GM23338 (cell line): ENCODE results near the gene INPP5A. TPM values are rescaled to one million over a fixed set of nuclear protein-coding genes. Genes with fewer than 3 reads are reported as not detected.

ENCODE experiments used
- ATAC-seq: fragments of 200-7000 bp; cut with Tn5 transposase; 3 replicates; pipeline ENCODE4 v1.9.1; 2020
- DNase-seq: peaks from one replicate; pipeline ENCODE4 v3.0.0-alpha.2; 2015; ENCODE audit warnings: low spot score
- H2AFZ ChIP-seq: fragments of 200-600 bp; sonication (generic); 2 replicates; pipeline ENCODE4 v1.8.0; 2016; ENCODE audit warnings: antibody characterized with exemption, mild to moderate bottlenecking, moderate library complexity
- H3F3A ChIP-seq: fragments of 200-600 bp; sonication (generic); replicated peaks from 2 replicates; pipeline ENCODE4 v1.8.0; 2017; ENCODE audit warnings: antibody characterized with exemption, mixed run types, low read depth
- H3K27ac ChIP-seq: fragments of 200-600 bp; sonication (generic); 2 replicates; pipeline ENCODE4 v1.6.1; 2016; ENCODE audit warnings: low read depth
- H3K27me3 ChIP-seq: fragments of 200-600 bp; sonication (generic); 2 replicates; pipeline ENCODE4 v1.8.0; 2016; ENCODE audit warnings: mild to moderate bottlenecking, mixed run types, moderate library complexity; ENCODE audit not compliant: insufficient read depth
- H3K36me3 ChIP-seq: fragments of 200-600 bp; sonication (generic); 2 replicates; pipeline ENCODE4 v1.8.0; 2016; ENCODE audit warnings: mild to moderate bottlenecking; ENCODE audit not compliant: insufficient read depth
- H3K4me1 ChIP-seq: fragments of 200-600 bp; sonication (generic); 2 replicates; pipeline ENCODE4 v1.8.0; 2016; ENCODE audit warnings: mild to moderate bottlenecking, moderate library complexity; ENCODE audit not compliant: insufficient read depth
- H3K4me2 ChIP-seq: fragments of 200-600 bp; sonication (generic); 2 replicates; pipeline ENCODE4 v1.7.1; 2017; ENCODE audit warnings: mixed run types
- H3K4me3 ChIP-seq: fragments of 200-600 bp; sonication (generic); 2 replicates; pipeline ENCODE4 v1.6.1; 2016; ENCODE audit warnings: mixed run types
- H3K79me2 ChIP-seq: fragments of 200-600 bp; sonication (generic); replicated peaks from 2 replicates; pipeline ENCODE4 v1.8.0; 2017; ENCODE audit warnings: mild to moderate bottlenecking; ENCODE audit not compliant: insufficient read depth
- H3K9me2 ChIP-seq: fragments of 200-600 bp; sonication (generic); 2 replicates; pipeline ENCODE4 v1.8.0; 2017; ENCODE audit not compliant: insufficient read depth
- H4K20me1 ChIP-seq: fragments of 200-600 bp; sonication (generic); replicated peaks from 2 replicates; pipeline ENCODE4 v1.8.0; 2017; ENCODE audit warnings: mild to moderate bottlenecking; ENCODE audit not compliant: insufficient read depth
- H3K27ac Mint-ChIP-seq: 2 replicates; pipeline ENCODE4 v1.8.0; 2020; ENCODE audit warnings: inconsistent platforms, mild to moderate bottlenecking, moderate library complexity, mixed read lengths
- H3K27me3 Mint-ChIP-seq: 3 replicates; pipeline ENCODE4 v1.8.0; 2022; ENCODE audit warnings: low read depth, mild to moderate bottlenecking, moderate library complexity, mixed read lengths, inconsistent platforms; ENCODE audit not compliant: insufficient read depth, poor library complexity
- H3K36me3 Mint-ChIP-seq: 3 replicates; pipeline ENCODE4 v1.8.0; 2021; ENCODE audit warnings: low read depth, mild to moderate bottlenecking, inconsistent platforms, moderate library complexity, mixed read lengths
- H3K4me1 Mint-ChIP-seq: 3 replicates; pipeline ENCODE4 v1.8.0; 2020; ENCODE audit warnings: mild to moderate bottlenecking, inconsistent platforms, mixed read lengths
- H3K4me3 Mint-ChIP-seq: 3 replicates; pipeline ENCODE4 v1.8.0; 2021; ENCODE audit warnings: moderate library complexity, mild to moderate bottlenecking, inconsistent platforms, mixed read lengths
- H3K9me3 Mint-ChIP-seq: 3 replicates; pipeline ENCODE4 v1.8.0; 2020; ENCODE audit warnings: moderate library complexity, mild to moderate bottlenecking, inconsistent platforms, mixed read lengths
- CREB1 ChIP-seq: fragments of 250-450 bp; sonication (Bioruptor Pico); IDR thresholded peaks from 2 replicates; pipeline ENCODE4 v1.5.0; 2020; ENCODE audit warnings: low read depth, mild to moderate bottlenecking, moderate library complexity
- EZH2 ChIP-seq: fragments of 200-600 bp; sonication (generic); IDR thresholded peaks from one replicate; pipeline ENCODE4 v1.8.0; 2017; ENCODE audit warnings: antibody characterized with exemption, mild to moderate bottlenecking, low read depth; ENCODE audit not compliant: unreplicated experiment
- EZH2phosphoT487 ChIP-seq: fragments of 200-600 bp; sonication (generic); IDR thresholded peaks from one replicate; pipeline ENCODE4 v1.8.1; 2018; ENCODE audit warnings: antibody characterized with exemption; ENCODE audit not compliant: unreplicated experiment
- JUNB ChIP-seq: IDR thresholded peaks from one replicate; pipeline ENCODE4 v1.6.1; 2016; ENCODE audit warnings: antibody characterized with exemption; ENCODE audit not compliant: unreplicated experiment
- NANOG ChIP-seq: IDR thresholded peaks from 2 replicates; pipeline ENCODE4 v1.6.1; 2016; ENCODE audit warnings: antibody characterized with exemption, borderline replicate concordance
- POLR2AphosphoS5 ChIP-seq: IDR thresholded peaks from 2 replicates; pipeline ENCODE4 v1.6.1; 2016; ENCODE audit warnings: antibody characterized with exemption, low read depth
- STAT1 ChIP-seq: IDR thresholded peaks from one replicate; pipeline ENCODE4 v1.6.1; 2016; ENCODE audit warnings: antibody characterized with exemption; ENCODE audit not compliant: unreplicated experiment
- ZNF114 ChIP-seq: fragments of 250-450 bp; sonication (Bioruptor Pico); IDR thresholded peaks from 2 replicates; pipeline ENCODE4 v1.5.0; 2020; ENCODE audit warnings: mild to moderate bottlenecking, moderate library complexity
- ZNF331 ChIP-seq: fragments of 250-450 bp; sonication (Bioruptor Pico); IDR thresholded peaks from 2 replicates; pipeline ENCODE4 v1.5.0; 2020; ENCODE audit warnings: low read depth, mild to moderate bottlenecking, moderate library complexity
- polyA plus RNA-seq: library from polyadenylated mRNA; unstranded; fragments of >200 nt; fragmentation: Nextera tagmentation; extraction: Ambion mirVana; gene quantifications from 2 replicates; pipeline ENCODE4 v1.2.1, GENCODE V29; 2016
- total RNA-seq: library from RNA; depleted of rRNA; stranded (reverse); fragments of >200 nt; shearing (Covaris generic); gene quantifications from 2 replicates; pipeline ENCODE4 v1.2.3, GENCODE V29; 2014
- TF ChIP-seq, protein P1 (sequence below): fragments of 250-450 bp; sonication (Bioruptor Pico); IDR thresholded peaks from 2 replicates; pipeline ENCODE4 v1.5.0; 2020; ENCODE audit warnings: mild to moderate bottlenecking, moderate library complexity
- TF ChIP-seq, protein P2 (sequence below): IDR thresholded peaks from 2 replicates; pipeline ENCODE4 v1.6.1; 2016; ENCODE audit warnings: antibody characterized with exemption
- TF ChIP-seq, protein P3 (sequence below), 2 experiments: fragments of 200-600 bp in 1 of 2; sonication (generic) in 1 of 2; conservative IDR thresholded peaks; 2 replicates each; pipeline versions ENCODE4 v1.5.1 to v1.6.1; 2016 to 2017; ENCODE audit warnings: antibody characterized with exemption in 2 of 2, low read depth in 2 of 2, mild to moderate bottlenecking in 2 of 2, moderate library complexity in 1 of 2
- TF ChIP-seq, protein P4 (sequence below): IDR thresholded peaks from one replicate; pipeline ENCODE4 v1.6.1; 2018; ENCODE audit warnings: antibody characterized with exemption; ENCODE audit not compliant: unreplicated experiment

Gene INPP5A
- total and polyA plus RNA-seq, 2 experiments from 2014 or later = 5.9 to 40.6 TPM

DNA sequence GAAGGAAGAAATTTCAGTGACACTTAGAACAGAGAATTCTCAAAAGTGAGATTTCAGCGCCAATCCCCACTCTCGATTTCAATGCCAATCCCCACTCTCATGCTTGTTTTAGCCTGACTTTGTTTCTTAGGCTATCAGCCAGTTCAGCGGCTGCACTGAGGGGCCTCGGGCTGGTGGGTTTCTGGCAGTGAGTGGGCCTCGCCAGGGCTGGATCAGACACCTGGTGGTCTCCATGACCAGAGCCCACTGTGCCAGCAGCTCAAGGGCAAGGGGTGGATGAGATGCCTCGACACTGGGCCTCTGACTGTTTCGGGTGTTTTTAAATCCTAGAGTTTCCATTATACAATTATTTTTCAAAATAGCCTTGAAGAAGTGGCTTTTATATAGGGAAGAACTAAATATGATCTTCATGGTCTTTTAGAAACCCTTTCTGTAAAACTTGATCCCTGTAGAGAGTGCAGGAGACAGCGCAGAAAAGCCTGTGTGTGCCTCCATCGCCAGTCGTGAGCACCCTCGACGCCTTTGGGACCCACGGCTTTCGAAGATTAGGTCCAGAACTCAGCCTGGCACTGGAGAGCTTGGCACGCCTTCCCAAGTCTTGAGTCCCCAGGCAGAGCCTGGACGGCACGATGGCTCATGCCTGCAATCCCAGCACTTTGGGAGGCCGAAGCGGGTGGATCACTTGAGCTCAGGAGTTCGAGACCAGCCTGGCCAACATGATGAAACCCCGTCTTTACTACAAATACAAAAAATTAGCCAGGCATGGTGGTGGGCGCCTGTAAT lies 76.2 kb downstream of the INPP5A start:
- Histone ChIP-seq H2AFZ (no peak overlapping the region), H3K27ac (no peak overlapping the region), H3K4me1 (no peaks in the 10 kb centered on the region), H4K20me1 (no peaks in the 10 kb centered on the region), H3K4me3 (no peak overlapping the region), H3K9me2 (peaks cover 3% of the 10 kb centered on the region; the same call in 1 of the 2 replicates), H3F3A (no peaks in the 10 kb centered on the region), H3K4me2 (no peak overlapping the region), H3K79me2 (no peaks in the 10 kb centered on the region), H3K27me3 (no peaks in the 10 kb centered on the region), H3K36me3 (no peaks in the 10 kb centered on the region)
- Mint-ChIP-seq H3K9me3 (peaks cover 17% of the 10 kb centered on the region), H3K4me3 (no peak overlapping the region), H3K4me1 (peaks cover 6% of the 10 kb centered on the region; the same call in 2 of the 3 replicates), H3K27ac (no peak overlapping the region), H3K36me3 (peaks cover 8% of the 10 kb centered on the region), H3K27me3 (peaks cover 24% of the 10 kb centered on the region)
- no peak for DNase-seq
- TF ChIP-seq ZNF114 (CRISPR knock-in tag) = no peak
- TF ChIP-seq, protein P1, sequence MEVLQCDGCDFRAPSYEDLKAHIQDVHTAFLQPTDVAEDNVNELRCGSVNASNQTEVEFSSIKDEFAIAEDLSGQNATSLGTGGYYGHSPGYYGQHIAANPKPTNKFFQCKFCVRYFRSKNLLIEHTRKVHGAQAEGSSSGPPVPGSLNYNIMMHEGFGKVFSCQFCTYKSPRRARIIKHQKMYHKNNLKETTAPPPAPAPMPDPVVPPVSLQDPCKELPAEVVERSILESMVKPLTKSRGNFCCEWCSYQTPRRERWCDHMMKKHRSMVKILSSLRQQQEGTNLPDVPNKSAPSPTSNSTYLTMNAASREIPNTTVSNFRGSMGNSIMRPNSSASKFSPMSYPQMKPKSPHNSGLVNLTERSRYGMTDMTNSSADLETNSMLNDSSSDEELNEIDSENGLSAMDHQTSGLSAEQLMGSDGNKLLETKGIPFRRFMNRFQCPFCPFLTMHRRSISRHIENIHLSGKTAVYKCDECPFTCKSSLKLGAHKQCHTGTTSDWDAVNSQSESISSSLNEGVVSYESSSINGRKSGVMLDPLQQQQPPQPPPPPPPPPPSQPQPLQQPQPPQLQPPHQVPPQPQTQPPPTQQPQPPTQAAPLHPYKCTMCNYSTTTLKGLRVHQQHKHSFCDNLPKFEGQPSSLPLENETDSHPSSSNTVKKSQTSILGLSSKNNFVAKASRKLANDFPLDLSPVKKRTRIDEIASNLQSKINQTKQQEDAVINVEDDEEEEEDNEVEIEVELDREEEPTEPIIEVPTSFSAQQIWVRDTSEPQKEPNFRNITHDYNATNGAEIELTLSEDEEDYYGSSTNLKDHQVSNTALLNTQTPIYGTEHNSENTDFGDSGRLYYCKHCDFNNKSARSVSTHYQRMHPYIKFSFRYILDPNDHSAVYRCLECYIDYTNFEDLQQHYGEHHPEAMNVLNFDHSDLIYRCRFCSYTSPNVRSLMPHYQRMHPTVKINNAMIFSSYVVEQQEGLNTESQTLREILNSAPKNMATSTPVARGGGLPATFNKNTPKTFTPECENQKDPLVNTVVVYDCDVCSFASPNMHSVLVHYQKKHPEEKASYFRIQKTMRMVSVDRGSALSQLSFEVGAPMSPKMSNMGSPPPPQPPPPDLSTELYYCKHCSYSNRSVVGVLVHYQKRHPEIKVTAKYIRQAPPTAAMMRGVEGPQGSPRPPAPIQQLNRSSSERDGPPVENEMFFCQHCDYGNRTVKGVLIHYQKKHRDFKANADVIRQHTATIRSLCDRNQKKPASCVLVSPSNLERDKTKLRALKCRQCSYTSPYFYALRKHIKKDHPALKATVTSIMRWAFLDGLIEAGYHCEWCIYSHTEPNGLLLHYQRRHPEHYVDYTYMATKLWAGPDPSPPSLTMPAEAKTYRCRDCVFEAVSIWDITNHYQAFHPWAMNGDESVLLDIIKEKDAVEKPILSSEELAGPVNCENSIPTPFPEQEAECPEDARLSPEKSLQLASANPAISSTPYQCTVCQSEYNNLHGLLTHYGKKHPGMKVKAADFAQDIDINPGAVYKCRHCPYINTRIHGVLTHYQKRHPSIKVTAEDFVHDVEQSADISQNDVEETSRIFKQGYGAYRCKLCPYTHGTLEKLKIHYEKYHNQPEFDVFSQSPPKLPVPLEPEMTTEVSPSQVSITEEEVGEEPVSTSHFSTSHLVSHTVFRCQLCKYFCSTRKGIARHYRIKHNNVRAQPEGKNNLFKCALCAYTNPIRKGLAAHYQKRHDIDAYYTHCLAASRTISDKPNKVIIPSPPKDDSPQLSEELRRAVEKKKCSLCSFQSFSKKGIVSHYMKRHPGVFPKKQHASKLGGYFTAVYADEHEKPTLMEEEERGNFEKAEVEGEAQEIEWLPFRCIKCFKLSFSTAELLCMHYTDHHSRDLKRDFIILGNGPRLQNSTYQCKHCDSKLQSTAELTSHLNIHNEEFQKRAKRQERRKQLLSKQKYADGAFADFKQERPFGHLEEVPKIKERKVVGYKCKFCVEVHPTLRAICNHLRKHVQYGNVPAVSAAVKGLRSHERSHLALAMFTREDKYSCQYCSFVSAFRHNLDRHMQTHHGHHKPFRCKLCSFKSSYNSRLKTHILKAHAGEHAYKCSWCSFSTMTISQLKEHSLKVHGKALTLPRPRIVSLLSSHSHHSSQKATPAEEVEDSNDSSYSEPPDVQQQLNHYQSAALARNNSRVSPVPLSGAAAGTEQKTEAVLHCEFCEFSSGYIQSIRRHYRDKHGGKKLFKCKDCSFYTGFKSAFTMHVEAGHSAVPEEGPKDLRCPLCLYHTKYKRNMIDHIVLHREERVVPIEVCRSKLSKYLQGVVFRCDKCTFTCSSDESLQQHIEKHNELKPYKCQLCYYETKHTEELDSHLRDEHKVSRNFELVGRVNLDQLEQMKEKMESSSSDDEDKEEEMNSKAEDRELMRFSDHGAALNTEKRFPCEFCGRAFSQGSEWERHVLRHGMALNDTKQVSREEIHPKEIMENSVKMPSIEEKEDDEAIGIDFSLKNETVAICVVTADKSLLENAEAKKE (CRISPR knock-in tag) = no peak
- no peak for TF ChIP-seq POLR2AphosphoS5
- no peak for TF ChIP-seq NANOG
- no peak for TF ChIP-seq EZH2phosphoT487
- TF ChIP-seq JUNB = no peak
- TF ChIP-seq, protein P2, sequence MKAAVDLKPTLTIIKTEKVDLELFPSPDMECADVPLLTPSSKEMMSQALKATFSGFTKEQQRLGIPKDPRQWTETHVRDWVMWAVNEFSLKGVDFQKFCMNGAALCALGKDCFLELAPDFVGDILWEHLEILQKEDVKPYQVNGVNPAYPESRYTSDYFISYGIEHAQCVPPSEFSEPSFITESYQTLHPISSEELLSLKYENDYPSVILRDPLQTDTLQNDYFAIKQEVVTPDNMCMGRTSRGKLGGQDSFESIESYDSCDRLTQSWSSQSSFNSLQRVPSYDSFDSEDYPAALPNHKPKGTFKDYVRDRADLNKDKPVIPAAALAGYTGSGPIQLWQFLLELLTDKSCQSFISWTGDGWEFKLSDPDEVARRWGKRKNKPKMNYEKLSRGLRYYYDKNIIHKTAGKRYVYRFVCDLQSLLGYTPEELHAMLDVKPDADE = no peak
- TF ChIP-seq CREB1 = no peak
- TF ChIP-seq EZH2 = no peak
- TF ChIP-seq, protein P3, sequence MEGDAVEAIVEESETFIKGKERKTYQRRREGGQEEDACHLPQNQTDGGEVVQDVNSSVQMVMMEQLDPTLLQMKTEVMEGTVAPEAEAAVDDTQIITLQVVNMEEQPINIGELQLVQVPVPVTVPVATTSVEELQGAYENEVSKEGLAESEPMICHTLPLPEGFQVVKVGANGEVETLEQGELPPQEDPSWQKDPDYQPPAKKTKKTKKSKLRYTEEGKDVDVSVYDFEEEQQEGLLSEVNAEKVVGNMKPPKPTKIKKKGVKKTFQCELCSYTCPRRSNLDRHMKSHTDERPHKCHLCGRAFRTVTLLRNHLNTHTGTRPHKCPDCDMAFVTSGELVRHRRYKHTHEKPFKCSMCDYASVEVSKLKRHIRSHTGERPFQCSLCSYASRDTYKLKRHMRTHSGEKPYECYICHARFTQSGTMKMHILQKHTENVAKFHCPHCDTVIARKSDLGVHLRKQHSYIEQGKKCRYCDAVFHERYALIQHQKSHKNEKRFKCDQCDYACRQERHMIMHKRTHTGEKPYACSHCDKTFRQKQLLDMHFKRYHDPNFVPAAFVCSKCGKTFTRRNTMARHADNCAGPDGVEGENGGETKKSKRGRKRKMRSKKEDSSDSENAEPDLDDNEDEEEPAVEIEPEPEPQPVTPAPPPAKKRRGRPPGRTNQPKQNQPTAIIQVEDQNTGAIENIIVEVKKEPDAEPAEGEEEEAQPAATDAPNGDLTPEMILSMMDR (conservative IDR thresholded peaks at IDR 0.05; ENCODE audit: low read depth in 2 of 2) = no peak
- TF ChIP-seq, protein P4, sequence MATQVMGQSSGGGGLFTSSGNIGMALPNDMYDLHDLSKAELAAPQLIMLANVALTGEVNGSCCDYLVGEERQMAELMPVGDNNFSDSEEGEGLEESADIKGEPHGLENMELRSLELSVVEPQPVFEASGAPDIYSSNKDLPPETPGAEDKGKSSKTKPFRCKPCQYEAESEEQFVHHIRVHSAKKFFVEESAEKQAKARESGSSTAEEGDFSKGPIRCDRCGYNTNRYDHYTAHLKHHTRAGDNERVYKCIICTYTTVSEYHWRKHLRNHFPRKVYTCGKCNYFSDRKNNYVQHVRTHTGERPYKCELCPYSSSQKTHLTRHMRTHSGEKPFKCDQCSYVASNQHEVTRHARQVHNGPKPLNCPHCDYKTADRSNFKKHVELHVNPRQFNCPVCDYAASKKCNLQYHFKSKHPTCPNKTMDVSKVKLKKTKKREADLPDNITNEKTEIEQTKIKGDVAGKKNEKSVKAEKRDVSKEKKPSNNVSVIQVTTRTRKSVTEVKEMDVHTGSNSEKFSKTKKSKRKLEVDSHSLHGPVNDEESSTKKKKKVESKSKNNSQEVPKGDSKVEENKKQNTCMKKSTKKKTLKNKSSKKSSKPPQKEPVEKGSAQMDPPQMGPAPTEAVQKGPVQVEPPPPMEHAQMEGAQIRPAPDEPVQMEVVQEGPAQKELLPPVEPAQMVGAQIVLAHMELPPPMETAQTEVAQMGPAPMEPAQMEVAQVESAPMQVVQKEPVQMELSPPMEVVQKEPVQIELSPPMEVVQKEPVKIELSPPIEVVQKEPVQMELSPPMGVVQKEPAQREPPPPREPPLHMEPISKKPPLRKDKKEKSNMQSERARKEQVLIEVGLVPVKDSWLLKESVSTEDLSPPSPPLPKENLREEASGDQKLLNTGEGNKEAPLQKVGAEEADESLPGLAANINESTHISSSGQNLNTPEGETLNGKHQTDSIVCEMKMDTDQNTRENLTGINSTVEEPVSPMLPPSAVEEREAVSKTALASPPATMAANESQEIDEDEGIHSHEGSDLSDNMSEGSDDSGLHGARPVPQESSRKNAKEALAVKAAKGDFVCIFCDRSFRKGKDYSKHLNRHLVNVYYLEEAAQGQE = no peak
- no peak for TF ChIP-seq STAT1
- TF ChIP-seq ZNF331 = no peak
- no peak for ATAC-seq
